SK-N-SH (cell line): Measurements from ENCODE around the gene CPAMD8. TPM values are rescaled to one million over a fixed set of nuclear protein-coding genes. Genes with fewer than 3 reads are reported as not detected.

ENCODE experiments used
- CTCF ChIA-PET: fragments of 300-600, 350-600 bp; formaldehyde crosslinking; extraction: SDS; loops from one replicate; lab custom pipeline; 2021; lab: Yijun Ruan, JAX
- POLR2A ChIA-PET: fragments of 350-600 bp; sonication (Branson Sonifier 250); formaldehyde crosslinking; extraction: SDS; loops from one replicate; lab custom pipeline; 2020; ENCODE audit warnings: antibody characterized with exemption, inconsistent platforms; lab: Yijun Ruan, JAX
- DNase-seq: peaks from one replicate; pipeline ENCODE4 v3.0.0; 2012
- H2AFZ ChIP-seq: fragments of 200-600 bp; sonication (generic); 2 replicates; pipeline ENCODE4 v1.8.1; 2016; ENCODE audit warnings: antibody characterized with exemption, mild to moderate bottlenecking, low read depth
- H3F3A ChIP-seq: fragments of 200-600 bp; sonication (generic); replicated peaks from 2 replicates; pipeline ENCODE3; 2016; ENCODE audit warnings: antibody characterized with exemption, mild to moderate bottlenecking; ENCODE audit not compliant: insufficient read depth
- H3K27ac ChIP-seq, 2 experiments: fragments of 200-500 bp in 1 of 2; fragments of 200-600 bp in 1 of 2; sonication (Bioruptor generic) in 1 of 2; sonication (generic), shearing (Covaris generic) in 1 of 2; 2 replicates each; pipeline versions ENCODE4 v1.5.1 to v1.6.1; 2014 to 2016; ENCODE audit warnings: low read depth in 2 of 2, inconsistent platforms in 1 of 2, low read length in 1 of 2, mild to moderate bottlenecking in 1 of 2, mixed read lengths in 1 of 2
- H3K27me3 ChIP-seq: fragments of 200-600 bp; sonication (generic), shearing (Covaris generic); 2 replicates; pipeline ENCODE4 v1.6.1; 2016; ENCODE audit warnings: mixed run types; ENCODE audit not compliant: insufficient read depth
- H3K36me3 ChIP-seq, 2 experiments: fragments of 200-500 bp in 1 of 2; fragments of 200-600 bp in 1 of 2; sonication (Bioruptor generic) in 1 of 2; sonication (generic) in 1 of 2; replicated peaks in 1 of 2; 2 replicates each; pipeline versions ENCODE3 to v1.5.1; 2014 to 2016; ENCODE audit warnings: low read length in 1 of 2, mild to moderate bottlenecking in 1 of 2; ENCODE audit not compliant: insufficient read depth in 2 of 2, control insufficient read depth in 1 of 2
- H3K4me1 ChIP-seq, 2 experiments: fragments of 200-500 bp in 1 of 2; fragments of 200-600 bp in 1 of 2; sonication (Bioruptor generic) in 1 of 2; sonication (generic), shearing (Covaris generic) in 1 of 2; 2 replicates each; pipeline versions ENCODE4 v1.5.1 to v1.6.1; 2014 to 2016; ENCODE audit warnings: low read depth in 1 of 2, low read length in 1 of 2, mixed run types in 1 of 2; ENCODE audit not compliant: insufficient read depth in 2 of 2, control insufficient read depth in 1 of 2
- H3K4me2 ChIP-seq: fragments of 200-600 bp; sonication (generic), shearing (Covaris generic); 2 replicates; pipeline ENCODE4 v1.6.1; 2017; ENCODE audit warnings: mixed run types
- H3K4me3 ChIP-seq, 2 experiments: fragments of 200-500 bp in 1 of 2; fragments of 200-600 bp in 1 of 2; sonication (Bioruptor generic) in 1 of 2; sonication (generic), shearing (Covaris generic) in 1 of 2; 2 replicates each; pipeline versions ENCODE4 v1.5.1 to v1.8.1; 2014 to 2016; ENCODE audit warnings: low read depth in 2 of 2, inconsistent platforms in 1 of 2, low read length in 1 of 2, mild to moderate bottlenecking in 1 of 2, mixed read lengths in 1 of 2, moderate library complexity in 1 of 2
- H3K79me2 ChIP-seq: fragments of 200-600 bp; sonication (generic); 2 replicates; pipeline ENCODE4 v1.8.1; 2017; ENCODE audit warnings: mild to moderate bottlenecking; ENCODE audit not compliant: insufficient read depth
- H3K9ac ChIP-seq: fragments of 200-600 bp; sonication (generic); 2 replicates; pipeline ENCODE4 v1.6.1; 2017; ENCODE audit warnings: mixed run types
- H3K9me2 ChIP-seq: fragments of 200-600 bp; sonication (generic); 2 replicates; pipeline ENCODE4 v1.6.1; 2017; ENCODE audit warnings: mixed run types
- H3K9me3 ChIP-seq: fragments of 200-600 bp; sonication (generic); 2 replicates; pipeline ENCODE4 v1.6.1; 2017; ENCODE audit warnings: mixed run types, mild to moderate bottlenecking, moderate library complexity
- H4K20me1 ChIP-seq: fragments of 200-600 bp; sonication (generic); 2 replicates; pipeline ENCODE4 v1.6.1; 2017; ENCODE audit warnings: mild to moderate bottlenecking, mixed run types; ENCODE audit not compliant: insufficient read depth
- ELF1 ChIP-seq: IDR thresholded peaks from 2 replicates; pipeline ENCODE4 v1.4.0; 2012
- EZH2phosphoT487 ChIP-seq: fragments of 200-600 bp; sonication (generic); IDR thresholded peaks from 2 replicates; pipeline ENCODE4 v1.6.1; 2017; ENCODE audit warnings: low read depth, mixed run types, mild to moderate bottlenecking, antibody characterized with exemption, moderate library complexity, borderline replicate concordance
- FOXM1 ChIP-seq: IDR thresholded peaks from 2 replicates; pipeline ENCODE4 v1.4.0; 2012; ENCODE audit warnings: low read depth, mild to moderate bottlenecking
- GABPA ChIP-seq: IDR thresholded peaks from 2 replicates; pipeline ENCODE4 v1.4.0; 2012; ENCODE audit warnings: low read depth, mild to moderate bottlenecking
- POLR2AphosphoS5 ChIP-seq: IDR thresholded peaks from 2 replicates; pipeline ENCODE4 v1.6.1; 2012; ENCODE audit warnings: low read depth, low read length
- RAD21 ChIP-seq: IDR thresholded peaks from 2 replicates; pipeline ENCODE4 v1.6.1; 2012; ENCODE audit warnings: mild to moderate bottlenecking, low read length
- REST ChIP-seq: IDR thresholded peaks from 2 replicates; pipeline ENCODE4 v1.6.1; 2012; ENCODE audit warnings: mild to moderate bottlenecking, low read depth, low read length, moderate library complexity
- RFX5 ChIP-seq: IDR thresholded peaks from 2 replicates; pipeline ENCODE4 v1.6.1; 2012; ENCODE audit warnings: mild to moderate bottlenecking, improper control_type of control experiment, low read length
- SMC3 ChIP-seq: IDR thresholded peaks from 2 replicates; pipeline ENCODE4 v1.6.1; 2012; ENCODE audit warnings: low read depth, low read length, improper control_type of control experiment
- TAF1 ChIP-seq: IDR thresholded peaks from 2 replicates; pipeline ENCODE4 v1.6.1; 2012; ENCODE audit warnings: low read depth, mild to moderate bottlenecking, low read length, moderate library complexity, borderline replicate concordance
- TCF12 ChIP-seq: IDR thresholded peaks from 2 replicates; pipeline ENCODE4 v1.4.0; 2012
- WGBS: methylation state at CpG from one replicate; pipeline ENCODE4 v1.1.6; 2017; ENCODE audit warnings: low lambda C conversion rate; 5-methylcytosine and 5-hydroxymethylcytosine counted together
- polyA plus RNA-seq, 3 experiments: library from polyadenylated mRNA; depleted of rRNA; stranded (reverse); fragments of >200 nt; gene quantifications; 2 replicates each; pipeline ENCODE4 v1.2.3, GENCODE V29; 2012
- TF ChIP-seq, protein P1 (sequence below): fragments of 150-350 bp; IDR thresholded peaks from 2 replicates; pipeline ENCODE4 v1.6.1; 2016; ENCODE audit warnings: mild to moderate bottlenecking, low read depth, low read length

Gene CPAMD8
- polyA plus RNA-seq, 1 of the 3 experiments (the other 2 are of a cell fraction) = 1.2 TPM

- no peak for TF ChIP-seq TCF12
- TF ChIP-seq TAF1 = no peak
- no peak for TF ChIP-seq SMC3
- peaks cover 34% of the 10 kb centered on the region for H3K79me2 ChIP-seq
- no peaks in the 10 kb centered on the region for H4K20me1 ChIP-seq
- H3K4me1 ChIP-seq = no peaks in the 10 kb centered on the region
- no peak overlapping the region for H2AFZ ChIP-seq
- DNase-seq = no peak
- H3K27ac ChIP-seq = no peak overlapping the region
- no peak overlapping the region for H3K9ac ChIP-seq
- 0 out of 2 replicates have a peak, but pooled peaks cover 4% of the 10 kb centered on the region for H3K9me3 ChIP-seq
- ChIA-PET CTCF (interaction anchor here (1.4 kb wide), 1 partner anchor 9 kb away, joined by 9 read pairs; no protein-coding TSS in a partner anchor), POLR2A (no interaction called here)
- WGBS = 100% methylated on average over 3 of the region's 3 CpGs
- H3K36me3 ChIP-seq = peaks cover 19 to 47% of the 10 kb centered on the region in 2 experiments
- H3K27me3 ChIP-seq = no peaks in the 10 kb centered on the region
- H3K9me2 ChIP-seq = no peaks in the 10 kb centered on the region
- peaks cover 2% of the 10 kb centered on the region for H3F3A ChIP-seq
- H3K4me3 ChIP-seq = no peak overlapping the region
- no peak overlapping the region for H3K4me2 ChIP-seq
Observed at GRCh38 chr19:17061205-17061604, 34.6 kb upstream of the CPAMD8 start.

GRCh38 chr19:17060802-17061201 lies 34.2 kb upstream of the CPAMD8 start:
- Histone ChIP-seq H3K36me3 (peaks cover 19 to 47% of the 10 kb centered on the region in 2 experiments), H2AFZ (no peak overlapping the region), H3F3A (no peaks in the 10 kb centered on the region), H3K9me3 (0 out of 2 replicates have a peak, but pooled peaks cover 4% of the 10 kb centered on the region)
- TF ChIP-seq ELF1 (no peak), SMC3 (no peak), POLR2AphosphoS5 (no peak), FOXM1 (no peak), RAD21 (no peak), EZH2phosphoT487 (no peak), REST (no peak), RFX5 (no peak), GABPA (no peak)
- TF ChIP-seq, protein P1, sequence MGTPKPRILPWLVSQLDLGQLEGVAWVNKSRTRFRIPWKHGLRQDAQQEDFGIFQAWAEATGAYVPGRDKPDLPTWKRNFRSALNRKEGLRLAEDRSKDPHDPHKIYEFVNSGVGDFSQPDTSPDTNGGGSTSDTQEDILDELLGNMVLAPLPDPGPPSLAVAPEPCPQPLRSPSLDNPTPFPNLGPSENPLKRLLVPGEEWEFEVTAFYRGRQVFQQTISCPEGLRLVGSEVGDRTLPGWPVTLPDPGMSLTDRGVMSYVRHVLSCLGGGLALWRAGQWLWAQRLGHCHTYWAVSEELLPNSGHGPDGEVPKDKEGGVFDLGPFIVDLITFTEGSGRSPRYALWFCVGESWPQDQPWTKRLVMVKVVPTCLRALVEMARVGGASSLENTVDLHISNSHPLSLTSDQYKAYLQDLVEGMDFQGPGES = no peak
- TF ChIP-seq, all 33 proteins: peak for 0
- H3K4me3 ChIP-seq = no peak overlapping the region
- H3K27me3 ChIP-seq = no peaks in the 10 kb centered on the region
- H3K4me2 ChIP-seq = no peak overlapping the region
- H4K20me1 ChIP-seq = no peaks in the 10 kb centered on the region
- CTCF ChIA-PET = no interaction called here
- H3K79me2 ChIP-seq = peaks cover 30% of the 10 kb centered on the region
- H3K27ac ChIP-seq = no peak overlapping the region
- no peaks in the 10 kb centered on the region for H3K9me2 ChIP-seq
- no peak for DNase-seq
- no peaks in the 10 kb centered on the region for H3K4me1 ChIP-seq
- 79% methylated on average over 3 of the region's 3 CpGs for WGBS
- POLR2A ChIA-PET = no interaction called here
- no peak overlapping the region for H3K9ac ChIP-seq
